A673 (cell line): ENCODE results near the gene MPHOSPH6. TPM values are rescaled to one million over a fixed set of nuclear protein-coding genes. Genes with fewer than 3 reads are reported as not detected.

Source experiments
- BruUV-seq: library from RNA; stranded (reverse); fragments of 400-500 nt; replicated peaks from 2 replicates; lab custom pipeline; 2021; lab: Mats Ljungman, UMichigan
- CTCF ChIA-PET: fragments of 300-600 bp; sonication (Branson Sonifier 250); formaldehyde crosslinking; loops from one replicate; lab custom pipeline; 2022; ENCODE audit warnings: antibody characterized with exemption; lab: Charles Lee
- POLR2A ChIA-PET: fragments of 300-600 bp; sonication (Branson Sonifier 250); formaldehyde crosslinking; loops from one replicate; lab custom pipeline; 2022; ENCODE audit warnings: antibody characterized with exemption; ENCODE audit not compliant: low non-redundant PET; lab: Charles Lee
- DNase-seq: peaks from one replicate; pipeline ENCODE4 v3.0.0-alpha.2; 2015; ENCODE audit warnings: low spot score
- H3K27ac ChIP-seq: fragments of 200-600 bp; sonication (generic); 2 replicates; pipeline ENCODE4 v1.5.1; 2016; ENCODE audit warnings: mixed run types, low read depth, mild to moderate bottlenecking, mixed read lengths, antibody characterized with exemption, low read length; ENCODE audit not compliant: poor library complexity, severe bottlenecking
- H3K27me3 ChIP-seq: fragments of 200-600 bp; sonication (generic); replicated peaks from 2 replicates; pipeline ENCODE4 v1.6.1; 2017; ENCODE audit warnings: mixed run types, low read depth, mild to moderate bottlenecking, mixed read lengths, antibody characterized with exemption, low read length; ENCODE audit not compliant: insufficient read depth, poor library complexity
- H3K36me3 ChIP-seq: fragments of 200-600 bp; sonication (generic); 2 replicates; pipeline ENCODE4 v1.6.1; 2016; ENCODE audit warnings: mixed run types, mild to moderate bottlenecking, mixed read lengths, antibody characterized with exemption, low read length; ENCODE audit not compliant: insufficient read depth, poor library complexity, severe bottlenecking
- H3K4me1 ChIP-seq: fragments of 200-600 bp; sonication (generic); 2 replicates; pipeline ENCODE4 v1.6.1; 2017; ENCODE audit warnings: mixed run types, mild to moderate bottlenecking, mixed read lengths, antibody characterized with exemption, low read length; ENCODE audit not compliant: insufficient read depth, poor library complexity, severe bottlenecking
- H3K4me3 ChIP-seq: fragments of 200-600 bp; sonication (generic); 2 replicates; pipeline ENCODE4 v1.5.1; 2016; ENCODE audit warnings: low read depth, mixed run types, mild to moderate bottlenecking, mixed read lengths, low read length; ENCODE audit not compliant: poor library complexity, severe bottlenecking
- H3K9me3 ChIP-seq: fragments of 200-600 bp; sonication (generic); 2 replicates; pipeline ENCODE4 v1.6.1; 2016; ENCODE audit warnings: mixed run types, low read depth, mild to moderate bottlenecking, mixed read lengths, antibody characterized with exemption, low read length; ENCODE audit not compliant: poor library complexity, severe bottlenecking
- CTCF ChIP-seq: fragments of 300-800, 200-600 bp; sonication (generic); conservative IDR thresholded peaks from 2 replicates; pipeline ENCODE4 v1.5.1; 2017; ENCODE audit warnings: low read depth, mild to moderate bottlenecking, antibody characterized with exemption, low read length, moderate library complexity, mixed read lengths
- EZH2 ChIP-seq: fragments of 200-600 bp; sonication (generic); IDR thresholded peaks from 2 replicates; pipeline ENCODE4 v1.6.1; 2017; ENCODE audit warnings: borderline replicate concordance, low read depth, mild to moderate bottlenecking, mixed read lengths, antibody characterized with exemption, low read length; ENCODE audit not compliant: poor library complexity, severe bottlenecking
- intact Hi-C: fragments of 100-400 bp; cut with micrococcal nuclease; formaldehyde crosslinking; loops from one replicate; pipeline ENCODE4 v1.10.0; 2022; ENCODE audit not compliant: unreplicated experiment
- total RNA-seq: library from RNA; stranded (reverse); gene quantifications from 2 replicates; pipeline ENCODE4 v1.2.3, GENCODE V29; 2021

Gene MPHOSPH6
- total RNA-seq, 1 experiment from 2014 or later, result 74.4 TPM

- intact Hi-C loops, result no loop called here
These were observed 13.0 kb upstream of the MPHOSPH6 start for GRCh38 chr16:82183004-82183397.

GRCh38 chr16:82182266-82183003 is 12.4 kb upstream of the MPHOSPH6 start:
- Histone ChIP-seq H3K4me3 (no peak overlapping the region), H3K36me3 (no peaks in the 10 kb centered on the region), H3K27ac (no peak overlapping the region), H3K4me1 (no peaks in the 10 kb centered on the region), H3K27me3 (no peaks in the 10 kb centered on the region), H3K9me3 (no peaks in the 10 kb centered on the region)
- ChIA-PET CTCF (no interaction called here), POLR2A (no interaction called here)
- intact Hi-C loops, result no loop called here
- TF ChIP-seq CTCF (no peak), EZH2 (no peak)
- DNase-seq, result no peak
- no TSS peak for BruUV-seq

More at GRCh38 chr16:82183004-82183397, 13.0 kb upstream of the MPHOSPH6 start:
- no peak for DNase-seq
- Histone ChIP-seq H3K4me3 (no peak overlapping the region), H3K9me3 (no peaks in the 10 kb centered on the region), H3K27ac (no peak overlapping the region), H3K27me3 (no peaks in the 10 kb centered on the region), H3K4me1 (no peaks in the 10 kb centered on the region), H3K36me3 (no peaks in the 10 kb centered on the region)
- POLR2A ChIA-PET, result no interaction called here
- CTCF ChIA-PET, result no interaction called here
- TF ChIP-seq EZH2 (no peak), CTCF (no peak)
- no TSS peak for BruUV-seq

GRCh38 chr16:82181461-82182185 is 11.6 kb upstream of the MPHOSPH6 start:
- ChIA-PET CTCF (no interaction called here), POLR2A (no interaction called here)
- H3K4me1 ChIP-seq, result no peaks in the 10 kb centered on the region
- intact Hi-C loops, result no loop called here
- no peaks in the 10 kb centered on the region for H3K27me3 ChIP-seq
- TF ChIP-seq CTCF (no peak), EZH2 (no peak)
- no peaks in the 10 kb centered on the region for H3K9me3 ChIP-seq
- no peaks in the 10 kb centered on the region for H3K36me3 ChIP-seq
- no TSS peak for BruUV-seq
- DNase-seq, result peak; percentile 42
- no peak overlapping the region for H3K27ac ChIP-seq
- no peak overlapping the region for H3K4me3 ChIP-seq
